Measurements from ENCODE around the gene SEMA4A. TPM values are rescaled to one million over a fixed set of nuclear protein-coding genes. Genes with fewer than 3 reads are reported as not detected.

Gene SEMA4A
- 12.1 and 12.7 TPM in 2 replicates for total RNA-seq

- no peak for DNase-seq
- Mint-ChIP-seq H3K4me3 (peak within 1 kb of the TSS; percentile 68), H3K36me3 (ENCODE audit: low read depth) (no peaks in the 10 kb centered on the region), H3K9me3 (no peaks in the 10 kb centered on the region), H3K27ac (peak within 1 kb of the TSS; percentile 79), H3K27me3 (no peaks in the 10 kb centered on the region), H3K4me1 (peaks cover 53% of the 10 kb centered on the region)
- intact Hi-C loops (cut with micrococcal nuclease), result no loop called here
These were observed at the start of gene SEMA4A for GRCh38 chr1:156153362-156153761. Gene SEMA4A, plus strand, starts transcription at chr1:156153585. Its CDS starts 994 bp downstream, at chr1:156154579.

DNA sequence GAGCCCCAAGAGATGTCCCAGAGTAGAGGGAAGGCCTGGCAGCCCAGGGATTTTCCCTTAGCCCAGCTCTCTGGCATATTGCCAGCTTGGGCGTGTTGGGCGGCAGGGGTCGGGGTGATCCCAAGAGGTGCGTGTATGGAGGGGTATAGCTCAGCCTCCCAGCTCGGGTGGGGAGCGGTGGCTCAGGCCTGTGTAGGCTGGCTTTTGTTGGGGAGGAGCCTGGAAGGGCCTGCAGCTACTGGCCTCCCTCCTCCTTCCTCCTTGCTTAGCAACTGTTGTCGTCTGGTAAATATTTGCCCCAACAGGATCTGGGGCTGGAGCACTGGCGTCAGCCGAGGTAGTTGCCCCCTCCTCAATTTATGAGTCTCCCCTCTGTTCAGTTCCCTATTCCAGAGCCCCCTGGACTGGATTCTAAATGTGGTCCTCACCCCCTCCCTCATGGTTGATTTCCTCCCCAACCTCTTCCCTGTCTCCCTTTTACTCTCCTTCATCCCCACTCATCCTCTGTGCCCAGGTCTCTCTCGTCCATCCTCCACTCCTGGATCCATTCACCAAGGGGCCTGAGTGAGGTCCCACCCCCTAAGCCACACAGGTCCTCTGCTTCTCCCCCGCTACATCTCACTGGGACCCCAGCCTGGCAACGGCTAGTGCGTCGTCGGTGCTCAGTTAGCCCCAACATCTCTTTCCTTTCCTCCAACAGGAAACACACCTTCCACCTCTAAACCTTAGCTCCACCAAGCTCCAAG is 49.1 kb upstream of the SEMA4A start:
- peak; percentile 78 for DNase-seq
- Mint-ChIP-seq H3K4me3 (peak overlapping the region; percentile 2), H3K27me3 (peaks cover 39% of the 10 kb centered on the region), H3K4me1 (peaks cover 57% of the 10 kb centered on the region), H3K27ac (peak overlapping the region; percentile 96), H3K36me3 (ENCODE audit: low read depth) (no peaks in the 10 kb centered on the region), H3K9me3 (no peaks in the 10 kb centered on the region)
- intact Hi-C loops (cut with micrococcal nuclease), result no loop called here

GRCh38 chr1:156104861-156105832 is 48.2 kb upstream of the SEMA4A start:
- Mint-ChIP-seq H3K4me3 (peak overlapping the region; percentile 72), H3K9me3 (no peaks in the 10 kb centered on the region), H3K4me1 (peaks cover 56% of the 10 kb centered on the region), H3K36me3 (ENCODE audit: low read depth) (no peaks in the 10 kb centered on the region), H3K27ac (peak overlapping the region; percentile 96), H3K27me3 (peaks cover 40% of the 10 kb centered on the region)
- intact Hi-C loops (cut with micrococcal nuclease), result no loop called here
- DNase-seq, result no peak

DNA sequence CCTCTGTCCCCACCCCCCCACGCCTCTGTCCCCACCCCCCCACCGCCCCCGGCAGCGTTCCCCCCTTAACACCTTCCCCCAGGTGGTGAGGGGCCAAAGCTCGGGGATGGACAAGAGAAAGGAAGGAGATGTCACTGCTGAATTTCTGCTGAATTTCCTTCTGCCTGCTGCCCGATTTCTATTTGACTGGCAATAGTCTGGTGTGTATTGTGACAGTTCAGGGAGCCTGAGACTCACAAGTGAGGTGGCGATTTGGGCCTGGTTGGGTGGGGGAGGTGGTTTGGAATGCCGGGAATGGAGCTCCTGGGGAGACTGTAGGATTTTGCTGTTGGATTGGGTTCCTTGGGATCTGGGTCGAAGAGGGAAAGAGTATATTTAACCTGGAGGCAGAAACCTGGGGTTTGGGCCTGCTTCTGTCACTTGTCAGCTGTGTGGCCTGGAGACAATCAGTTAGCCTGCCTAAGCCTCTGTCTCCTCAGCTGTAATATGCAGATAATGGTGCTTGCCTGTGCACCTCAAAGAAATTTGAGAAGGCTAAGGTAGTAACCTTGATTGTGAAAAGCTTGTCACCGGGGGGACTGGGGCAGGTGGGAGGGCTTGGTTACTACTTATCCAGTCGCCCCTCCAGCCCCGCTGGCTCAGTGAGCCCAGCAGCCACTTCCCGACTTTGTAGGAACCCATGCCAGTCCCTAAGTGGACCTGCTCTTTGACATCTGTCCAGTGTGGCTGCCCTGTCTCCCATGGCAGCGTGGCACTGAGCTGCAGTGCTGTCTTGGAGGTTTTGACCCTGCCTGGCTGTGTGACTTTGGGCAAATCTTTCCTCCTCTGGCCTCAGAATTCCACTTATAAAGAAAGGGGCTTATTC is 46.5 kb upstream of the SEMA4A start:
- intact Hi-C loops (cut with micrococcal nuclease), result loop anchor here (1.0 kb wide), 4 partner anchors 7 to 111 kb away; partner anchors contain the start of gene LMNA
- no peaks in the 10 kb centered on the region for H3K36me3 Mint-ChIP-seq (ENCODE audit: low read depth)
- peak overlapping the region; percentile 96 for H3K27ac Mint-ChIP-seq

GRCh38 chr1:156108057-156108456 is 45.3 kb upstream of the SEMA4A start:
- Mint-ChIP-seq H3K4me1 (peaks cover 47% of the 10 kb centered on the region), H3K27me3 (peaks cover 37% of the 10 kb centered on the region), H3K4me3 (no peak overlapping the region), H3K36me3 (ENCODE audit: low read depth) (no peaks in the 10 kb centered on the region), H3K9me3 (no peaks in the 10 kb centered on the region), H3K27ac (peak overlapping the region; percentile 96)
- intact Hi-C loops (cut with micrococcal nuclease), result no loop called here
- no peak for DNase-seq

More for the DNA sequence above, 46.5 kb upstream of the SEMA4A start:
- H3K4me3 Mint-ChIP-seq, result peak overlapping the region; percentile 72
- H3K9me3 Mint-ChIP-seq, result no peaks in the 10 kb centered on the region
- H3K4me1 Mint-ChIP-seq, result peaks cover 45% of the 10 kb centered on the region
- H3K27me3 Mint-ChIP-seq, result peaks cover 33% of the 10 kb centered on the region
- DNase-seq, result no peak

DNA sequence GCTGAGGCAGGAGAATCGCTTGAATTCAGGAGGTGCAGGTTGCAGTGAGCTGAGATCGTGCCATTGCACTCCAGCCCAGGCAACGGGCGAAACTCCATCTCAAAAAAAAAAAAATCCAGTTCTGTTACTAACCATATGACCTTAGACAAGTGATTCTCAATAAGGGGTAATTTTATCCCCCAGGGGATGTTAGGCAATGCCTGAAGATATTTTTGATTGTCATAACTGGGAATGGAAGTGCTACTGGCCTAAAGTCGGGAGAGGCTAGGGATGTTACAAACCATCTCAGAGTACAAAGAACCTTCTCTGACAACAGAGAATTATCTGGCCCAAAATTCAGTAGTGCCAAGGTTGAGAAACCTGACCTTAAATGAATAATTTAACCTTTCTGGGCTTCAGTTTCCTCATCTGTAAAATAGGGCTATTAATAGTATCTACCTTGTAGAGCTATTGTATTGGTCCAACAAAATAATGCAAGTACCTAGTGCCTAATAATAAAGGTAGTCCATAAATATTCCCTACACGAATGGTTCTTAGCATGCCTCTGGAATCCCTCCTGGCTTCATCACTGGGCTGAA is 44.6 kb upstream of the SEMA4A start:
- intact Hi-C loops (cut with micrococcal nuclease), result no loop called here
- H3K27ac Mint-ChIP-seq, result no peak overlapping the region
- H3K27me3 Mint-ChIP-seq, result peaks cover 39% of the 10 kb centered on the region
- H3K4me3 Mint-ChIP-seq, result no peak overlapping the region
- DNase-seq, result no peak
- H3K9me3 Mint-ChIP-seq, result no peaks in the 10 kb centered on the region
- peaks cover 44% of the 10 kb centered on the region for H3K4me1 Mint-ChIP-seq
- no peaks in the 10 kb centered on the region for H3K36me3 Mint-ChIP-seq (ENCODE audit: low read depth)

GRCh38 chr1:156110252-156110651 is 43.1 kb upstream of the SEMA4A start:
- H3K27me3 Mint-ChIP-seq, result peaks cover 42% of the 10 kb centered on the region
- H3K36me3 Mint-ChIP-seq (ENCODE audit: low read depth), result peaks cover under 1% of the 10 kb centered on the region
- H3K4me1 Mint-ChIP-seq, result peaks cover 43% of the 10 kb centered on the region
- intact Hi-C loops (cut with micrococcal nuclease), result loop anchor here (5.0 kb wide), 1 partner anchor 392 kb away; the partner anchor contains the start of gene MEF2D
- no peaks in the 10 kb centered on the region for H3K9me3 Mint-ChIP-seq
- no peak for DNase-seq
- H3K27ac Mint-ChIP-seq, result no peak overlapping the region
- no peak overlapping the region for H3K4me3 Mint-ChIP-seq

GRCh38 chr1:156111355-156111962 is 41.9 kb upstream of the SEMA4A start:
- intact Hi-C loops (cut with micrococcal nuclease), result loop anchor here (5.0 kb wide), 1 partner anchor 391 kb away; the partner anchor contains the start of gene MEF2D
- DNase-seq, result no peak
- Mint-ChIP-seq H3K4me3 (no peak overlapping the region), H3K27me3 (peaks cover 50% of the 10 kb centered on the region), H3K9me3 (no peaks in the 10 kb centered on the region), H3K27ac (no peak overlapping the region), H3K36me3 (ENCODE audit: low read depth) (peaks cover 4% of the 10 kb centered on the region), H3K4me1 (peaks cover 40% of the 10 kb centered on the region)

GRCh38 chr1:156112276-156113137 is 40.9 kb upstream of the SEMA4A start:
- Mint-ChIP-seq H3K27me3 (peaks cover 48% of the 10 kb centered on the region), H3K27ac (peak overlapping the region; percentile 37)

DNA sequence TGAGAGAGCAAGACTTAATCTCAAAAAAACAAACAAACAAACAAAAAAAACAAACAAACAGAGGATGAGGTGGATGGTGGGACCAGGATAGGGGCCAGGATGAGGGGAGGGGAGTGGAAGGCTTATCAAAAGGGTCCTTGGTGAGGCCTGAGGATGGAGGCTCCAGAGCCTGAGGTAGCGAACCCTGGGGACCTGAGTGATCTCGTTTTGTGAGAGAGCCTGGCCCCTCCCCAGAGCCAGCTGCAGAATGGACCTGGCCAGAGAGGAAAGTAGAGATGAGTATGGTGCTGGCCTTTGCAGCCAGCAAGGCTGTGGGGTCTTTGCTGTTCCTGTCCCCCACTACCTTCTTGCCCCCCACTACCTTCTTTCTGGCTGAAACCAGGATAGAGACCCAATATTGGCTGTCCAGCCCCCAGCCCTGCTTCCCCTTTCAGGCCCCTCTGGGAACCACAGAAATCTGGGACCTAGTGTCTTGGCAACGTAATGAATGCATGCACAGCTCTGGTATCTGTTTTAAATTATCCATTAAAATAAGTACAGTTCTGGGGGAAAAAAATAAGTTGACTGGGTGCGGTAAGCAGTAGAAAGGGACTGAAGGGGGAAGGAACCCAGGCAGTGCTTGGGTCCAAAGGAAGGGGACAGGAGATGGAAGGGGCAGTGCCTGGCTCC is 40.0 kb upstream of the SEMA4A start:
- Mint-ChIP-seq H3K27ac (peak overlapping the region; percentile 81), H3K27me3 (peaks cover 45% of the 10 kb centered on the region)

More at GRCh38 chr1:156112276-156113137, 40.9 kb upstream of the SEMA4A start:
- intact Hi-C loops (cut with micrococcal nuclease), result loop anchor here (5.0 kb wide), 1 partner anchor 390 kb away; the partner anchor contains the start of gene MEF2D
- Mint-ChIP-seq H3K9me3 (no peaks in the 10 kb centered on the region), H3K4me3 (no peak overlapping the region), H3K4me1 (peaks cover 31% of the 10 kb centered on the region), H3K36me3 (ENCODE audit: low read depth) (peaks cover 4% of the 10 kb centered on the region)
- no peak for DNase-seq

More for the DNA sequence above, 40.0 kb upstream of the SEMA4A start:
- Mint-ChIP-seq H3K4me3 (peak overlapping the region; percentile 92), H3K36me3 (ENCODE audit: low read depth) (peaks cover 6% of the 10 kb centered on the region), H3K4me1 (peaks cover 30% of the 10 kb centered on the region), H3K9me3 (no peaks in the 10 kb centered on the region)
- no peak for DNase-seq
- intact Hi-C loops (cut with micrococcal nuclease), result loop anchor here (5.0 kb wide), 1 partner anchor 389 kb away; the partner anchor contains the start of gene MEF2D

Data from activated CD4-positive, alpha-beta T cell treated with anti-CD3 and anti-CD28 coated beads, Interleukin-2, amount 10 ng/mL, durations not matched to agents 24 days and 14 days (primary cell).